ENCODE results near the gene PFKFB4.

DNA sequence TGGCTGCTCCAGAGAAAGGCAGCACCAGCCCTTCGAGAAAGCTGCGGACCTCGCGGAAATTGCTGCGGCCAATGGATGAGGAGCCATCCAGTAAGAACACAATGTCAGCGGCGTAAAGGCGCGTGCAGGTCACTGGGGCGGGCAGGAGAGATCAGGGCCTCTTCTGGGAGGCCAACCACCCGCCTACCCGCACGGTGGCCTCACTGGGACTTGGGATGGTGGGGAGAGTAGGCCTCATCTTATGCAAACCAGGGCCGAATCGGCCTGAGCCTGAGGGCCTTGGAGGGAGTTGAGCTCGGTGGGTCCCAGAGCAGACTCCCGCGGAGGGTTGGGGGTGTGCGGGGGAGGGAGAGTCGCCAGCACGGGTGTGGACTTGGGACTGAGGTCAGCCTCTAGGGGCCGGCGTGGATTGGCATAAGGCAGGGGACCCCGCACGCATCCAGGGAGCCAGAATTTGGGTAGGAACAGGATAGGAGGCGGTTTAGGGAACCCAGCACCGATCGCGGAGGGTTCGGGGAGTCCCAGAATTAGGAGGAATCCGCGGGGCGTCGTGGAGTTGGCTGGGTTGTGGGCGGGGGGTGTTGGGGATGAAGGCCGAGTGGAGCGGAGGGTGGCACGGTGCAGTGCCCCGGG, 37.9 kb upstream of the PFKFB4 start:
- TF ChIP-seq, protein P1, sequence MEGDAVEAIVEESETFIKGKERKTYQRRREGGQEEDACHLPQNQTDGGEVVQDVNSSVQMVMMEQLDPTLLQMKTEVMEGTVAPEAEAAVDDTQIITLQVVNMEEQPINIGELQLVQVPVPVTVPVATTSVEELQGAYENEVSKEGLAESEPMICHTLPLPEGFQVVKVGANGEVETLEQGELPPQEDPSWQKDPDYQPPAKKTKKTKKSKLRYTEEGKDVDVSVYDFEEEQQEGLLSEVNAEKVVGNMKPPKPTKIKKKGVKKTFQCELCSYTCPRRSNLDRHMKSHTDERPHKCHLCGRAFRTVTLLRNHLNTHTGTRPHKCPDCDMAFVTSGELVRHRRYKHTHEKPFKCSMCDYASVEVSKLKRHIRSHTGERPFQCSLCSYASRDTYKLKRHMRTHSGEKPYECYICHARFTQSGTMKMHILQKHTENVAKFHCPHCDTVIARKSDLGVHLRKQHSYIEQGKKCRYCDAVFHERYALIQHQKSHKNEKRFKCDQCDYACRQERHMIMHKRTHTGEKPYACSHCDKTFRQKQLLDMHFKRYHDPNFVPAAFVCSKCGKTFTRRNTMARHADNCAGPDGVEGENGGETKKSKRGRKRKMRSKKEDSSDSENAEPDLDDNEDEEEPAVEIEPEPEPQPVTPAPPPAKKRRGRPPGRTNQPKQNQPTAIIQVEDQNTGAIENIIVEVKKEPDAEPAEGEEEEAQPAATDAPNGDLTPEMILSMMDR (IDR thresholded peaks at IDR 0.05): no peak
- no peak for TF ChIP-seq POLR2A (IDR thresholded peaks at IDR 0.05)
